Measurements from ENCODE around the gene GTF2A1L.

GTF2A1L gene

DNA sequence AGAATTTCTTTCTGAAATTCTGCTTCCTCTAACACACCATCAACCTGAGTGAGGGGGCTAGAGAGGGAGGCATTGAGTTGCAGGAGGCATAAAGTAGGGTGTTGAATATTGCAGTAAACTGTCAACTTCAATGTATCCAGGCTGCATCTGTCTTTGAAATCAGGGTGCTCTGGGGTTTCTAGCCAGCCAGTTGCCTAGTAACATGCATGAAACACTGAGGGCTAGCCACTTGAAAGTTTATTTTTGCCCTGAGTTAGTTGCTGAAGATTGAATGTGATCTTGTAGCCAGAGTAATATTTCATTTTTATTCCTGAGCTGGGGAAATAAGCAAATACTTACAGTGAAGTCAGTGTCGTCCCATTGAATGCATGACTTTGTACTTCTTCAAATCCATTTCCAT, 96.0 kb downstream of the GTF2A1L start:
- DNase-seq (ENCODE audit: low spot score): no peak
- TF ChIP-seq, protein P1, sequence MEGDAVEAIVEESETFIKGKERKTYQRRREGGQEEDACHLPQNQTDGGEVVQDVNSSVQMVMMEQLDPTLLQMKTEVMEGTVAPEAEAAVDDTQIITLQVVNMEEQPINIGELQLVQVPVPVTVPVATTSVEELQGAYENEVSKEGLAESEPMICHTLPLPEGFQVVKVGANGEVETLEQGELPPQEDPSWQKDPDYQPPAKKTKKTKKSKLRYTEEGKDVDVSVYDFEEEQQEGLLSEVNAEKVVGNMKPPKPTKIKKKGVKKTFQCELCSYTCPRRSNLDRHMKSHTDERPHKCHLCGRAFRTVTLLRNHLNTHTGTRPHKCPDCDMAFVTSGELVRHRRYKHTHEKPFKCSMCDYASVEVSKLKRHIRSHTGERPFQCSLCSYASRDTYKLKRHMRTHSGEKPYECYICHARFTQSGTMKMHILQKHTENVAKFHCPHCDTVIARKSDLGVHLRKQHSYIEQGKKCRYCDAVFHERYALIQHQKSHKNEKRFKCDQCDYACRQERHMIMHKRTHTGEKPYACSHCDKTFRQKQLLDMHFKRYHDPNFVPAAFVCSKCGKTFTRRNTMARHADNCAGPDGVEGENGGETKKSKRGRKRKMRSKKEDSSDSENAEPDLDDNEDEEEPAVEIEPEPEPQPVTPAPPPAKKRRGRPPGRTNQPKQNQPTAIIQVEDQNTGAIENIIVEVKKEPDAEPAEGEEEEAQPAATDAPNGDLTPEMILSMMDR (IDR thresholded peaks at IDR 0.05; ENCODE audit: extremely low read depth, missing control alignments): no peak

DNA sequence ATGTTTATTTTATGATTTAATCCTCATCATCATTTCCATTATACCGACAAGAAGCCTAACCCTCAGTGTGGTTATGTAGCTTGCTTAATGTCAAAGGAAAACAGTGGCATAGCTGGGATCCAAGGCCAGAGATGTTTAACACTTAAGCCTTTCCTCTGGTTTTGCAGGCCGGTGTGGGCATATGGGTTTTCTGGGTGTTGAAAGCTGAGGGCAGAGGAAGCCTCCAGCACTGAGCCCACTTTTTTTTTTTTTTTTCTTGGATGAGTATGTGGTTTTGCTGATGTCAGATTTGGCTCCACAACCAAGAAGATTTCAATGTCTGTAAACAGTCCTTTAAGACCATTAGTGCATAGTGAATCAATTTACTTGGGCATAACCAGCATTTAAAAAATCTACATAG, 96.6 kb downstream of the GTF2A1L start:
- no peak for DNase-seq (ENCODE audit: low spot score)
- TF ChIP-seq, protein P1 (IDR thresholded peaks at IDR 0.05; ENCODE audit: extremely low read depth, missing control alignments): no peak

- no peak for DNase-seq (ENCODE audit: low spot score)
- TF ChIP-seq, protein P1 (IDR thresholded peaks at IDR 0.05; ENCODE audit: extremely low read depth, missing control alignments): no peak
Observed at GRCh38 chr2:48715042-48715899, 97.6 kb downstream of the GTF2A1L start.

- DNase-seq (ENCODE audit: low spot score): no peak
- TF ChIP-seq, protein P1 (IDR thresholded peaks at IDR 0.05; ENCODE audit: extremely low read depth, missing control alignments): no peak
Observed at GRCh38 chr2:48715956-48716355, 98.3 kb downstream of the GTF2A1L start.

DNA sequence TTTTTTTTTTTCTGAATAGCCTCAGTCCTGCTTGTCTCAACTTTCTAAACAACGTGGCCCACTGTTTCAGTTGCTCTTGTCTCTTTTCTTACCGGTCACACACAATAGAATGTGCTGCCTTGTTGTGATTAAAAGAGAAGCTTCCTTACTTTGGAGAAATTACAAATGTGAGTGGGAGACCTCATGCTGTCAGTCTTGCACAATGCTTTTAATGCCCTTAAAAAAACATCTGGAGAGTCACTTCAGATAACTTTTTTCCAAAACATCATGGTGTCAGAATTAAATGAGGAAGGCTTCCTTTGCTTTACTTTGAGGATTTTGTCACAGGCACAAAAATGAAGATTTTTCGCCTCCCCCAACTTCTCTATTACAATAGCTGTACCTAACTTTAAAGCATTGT, 100.2 kb downstream of the GTF2A1L start:
- DNase-seq (ENCODE audit: low spot score): no peak
- TF ChIP-seq, protein P1 (IDR thresholded peaks at IDR 0.05; ENCODE audit: extremely low read depth, missing control alignments): no peak

GRCh38 chr2:48719480-48720177, 102.0 kb downstream of the GTF2A1L start:
- DNase-seq (ENCODE audit: low spot score): no peak
- TF ChIP-seq, protein P1 (IDR thresholded peaks at IDR 0.05; ENCODE audit: extremely low read depth, missing control alignments): no peak

GRCh38 chr2:48721158-48721557, 103.5 kb downstream of the GTF2A1L start:
- no peak for DNase-seq (ENCODE audit: low spot score)
- TF ChIP-seq, protein P1 (IDR thresholded peaks at IDR 0.05; ENCODE audit: extremely low read depth, missing control alignments): no peak
